GM12874 (cell line): ENCODE measurements around the gene SEPTIN5.

Experiments
- CTCF ChIP-seq: IDR thresholded peaks from 2 replicates; pipeline ENCODE4 v1.5.1; 2011; ENCODE audit warnings: low read depth, mild to moderate bottlenecking, control low read depth, low read length, moderate library complexity; ENCODE audit not compliant: insufficient read depth

Gene SEPTIN5

DNA sequence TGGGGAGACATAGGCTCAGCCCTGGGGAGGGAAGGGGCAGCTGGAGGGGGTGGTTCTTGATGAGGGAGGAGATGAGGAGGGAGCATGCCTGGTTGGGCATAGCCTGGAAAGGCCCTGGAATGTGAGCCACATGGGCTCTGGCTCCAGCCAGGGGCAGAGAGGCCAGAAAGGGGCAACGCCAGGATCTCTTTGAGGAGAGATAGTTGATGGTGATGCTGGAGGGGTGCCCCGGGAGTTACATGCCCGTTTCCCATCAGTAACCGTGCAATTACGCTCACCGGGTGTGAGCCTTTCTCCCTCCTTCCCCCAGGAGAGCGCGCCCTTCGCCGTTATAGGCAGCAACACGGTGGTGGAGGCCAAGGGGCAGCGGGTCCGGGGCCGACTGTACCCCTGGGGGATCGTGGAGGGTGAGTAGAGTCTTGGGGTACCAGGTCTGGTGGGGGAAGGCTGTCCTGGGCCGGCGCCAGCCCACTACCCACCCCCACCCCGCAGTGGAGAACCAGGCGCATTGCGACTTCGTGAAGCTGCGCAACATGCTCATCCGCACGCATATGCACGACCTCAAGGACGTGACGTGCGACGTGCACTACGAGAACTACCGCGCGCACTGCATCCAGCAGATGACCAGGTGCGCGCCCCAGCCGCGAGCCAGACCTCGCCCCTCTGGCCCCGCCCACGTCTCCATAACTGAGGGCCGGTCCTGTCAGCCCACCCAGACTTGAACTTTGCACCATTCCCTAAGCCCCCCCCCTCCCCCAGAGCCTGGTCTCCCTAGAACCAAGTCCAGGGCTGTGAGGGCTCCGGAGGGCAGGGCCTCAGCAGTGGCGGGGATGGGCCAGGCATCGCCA is 7.3 kb downstream of the SEPTIN5 start:
- TF ChIP-seq CTCF: no peak

GRCh38 chr22:19722178-19722981 is 8.1 kb downstream of the SEPTIN5 start:
- TF ChIP-seq CTCF: no peak

GRCh38 chr22:19722982-19723231 is 8.6 kb downstream of the SEPTIN5 start:
- no peak for TF ChIP-seq CTCF

GRCh38 chr22:19723232-19723982 is 9.1 kb downstream of the SEPTIN5 start, which contains the start of gene GP1BB:
Gene GP1BB, plus strand, starts transcription at chr22:19723539. Its CDS starts 31 bp downstream, at chr22:19723570.
- TF ChIP-seq CTCF: peak; percentile 43

DNA sequence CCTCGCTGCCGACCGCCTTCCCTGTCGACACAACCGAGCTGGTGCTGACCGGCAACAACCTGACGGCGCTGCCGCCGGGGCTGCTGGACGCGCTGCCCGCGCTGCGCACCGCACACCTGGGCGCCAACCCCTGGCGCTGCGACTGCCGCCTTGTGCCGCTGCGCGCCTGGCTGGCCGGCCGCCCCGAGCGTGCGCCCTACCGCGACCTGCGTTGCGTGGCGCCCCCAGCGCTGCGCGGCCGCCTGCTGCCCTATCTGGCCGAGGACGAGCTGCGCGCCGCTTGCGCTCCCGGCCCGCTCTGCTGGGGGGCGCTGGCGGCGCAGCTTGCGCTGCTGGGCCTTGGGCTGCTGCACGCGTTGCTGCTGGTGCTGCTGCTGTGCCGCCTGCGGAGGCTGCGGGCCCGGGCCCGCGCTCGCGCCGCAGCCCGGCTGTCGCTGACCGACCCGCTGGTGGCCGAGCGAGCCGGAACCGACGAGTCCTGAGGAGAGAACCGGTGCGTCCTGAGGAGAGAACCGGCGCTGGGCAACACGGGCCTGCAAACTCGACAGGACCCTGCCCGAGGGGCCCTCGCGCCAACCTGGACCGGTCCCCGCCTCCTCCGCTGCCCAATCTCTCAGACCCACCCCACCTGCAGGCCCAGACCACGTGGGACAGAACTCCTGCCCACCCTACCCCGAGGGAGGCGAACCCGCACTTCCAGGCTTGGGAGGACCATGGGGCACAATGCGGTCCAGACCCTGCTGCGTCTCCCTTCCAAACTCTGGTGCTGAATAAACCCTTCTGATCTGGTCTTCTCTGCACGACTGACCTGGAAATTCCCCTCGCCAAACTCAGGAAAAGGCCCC is 9.9 kb downstream of the SEPTIN5 start:
- peak; percentile 44 for TF ChIP-seq CTCF

DNA sequence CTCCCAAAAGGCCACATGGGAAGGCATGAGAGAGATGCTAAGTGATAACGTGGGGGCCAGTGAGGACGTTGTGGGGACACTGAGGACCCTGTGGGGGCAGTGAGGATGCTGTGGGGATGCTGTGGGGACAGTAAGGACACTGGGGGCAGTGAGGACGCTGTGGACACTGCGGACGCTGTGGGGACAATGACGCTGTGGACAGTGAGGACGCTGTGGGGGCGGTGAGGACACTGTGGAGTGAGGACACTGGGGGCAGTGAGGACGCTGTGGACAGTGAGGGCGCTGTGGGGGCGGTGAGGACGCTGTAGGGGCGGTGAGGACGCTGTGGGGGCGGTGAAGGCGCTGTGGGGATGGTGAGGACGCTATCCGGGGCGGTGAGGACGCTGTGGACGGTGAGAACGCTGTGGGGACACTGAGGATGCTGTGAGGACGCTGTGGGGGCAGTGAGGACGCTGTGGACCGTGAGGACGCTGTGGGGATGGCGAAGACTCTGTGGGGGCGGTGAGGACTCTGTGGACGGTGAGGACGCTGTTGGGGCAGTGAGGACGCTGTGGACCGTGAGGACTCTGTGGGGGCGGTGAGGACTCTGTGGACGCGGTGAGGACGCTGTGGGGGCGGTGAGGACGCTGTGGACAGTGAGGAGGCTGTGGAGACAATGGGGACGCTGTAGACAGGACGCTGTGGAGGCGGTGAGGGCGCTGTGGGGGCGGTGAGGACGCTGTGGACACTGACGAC is 10.8 kb downstream of the SEPTIN5 start:
- TF ChIP-seq CTCF: no peak
